GM20000 (cell line): ENCODE data around the gene TBKBP1.

Experiments used
- DNase-seq: peaks from one replicate; pipeline ENCODE4 v3.0.0; 2012; ENCODE audit warnings: low spot score
- TF ChIP-seq, protein P1 (sequence below): IDR thresholded peaks from 2 replicates; pipeline ENCODE4 v1.5.1; 2012; ENCODE audit warnings: mild to moderate bottlenecking, control low read depth; ENCODE audit errors: extremely low read depth, missing control alignments

TBKBP1 gene, protein sequence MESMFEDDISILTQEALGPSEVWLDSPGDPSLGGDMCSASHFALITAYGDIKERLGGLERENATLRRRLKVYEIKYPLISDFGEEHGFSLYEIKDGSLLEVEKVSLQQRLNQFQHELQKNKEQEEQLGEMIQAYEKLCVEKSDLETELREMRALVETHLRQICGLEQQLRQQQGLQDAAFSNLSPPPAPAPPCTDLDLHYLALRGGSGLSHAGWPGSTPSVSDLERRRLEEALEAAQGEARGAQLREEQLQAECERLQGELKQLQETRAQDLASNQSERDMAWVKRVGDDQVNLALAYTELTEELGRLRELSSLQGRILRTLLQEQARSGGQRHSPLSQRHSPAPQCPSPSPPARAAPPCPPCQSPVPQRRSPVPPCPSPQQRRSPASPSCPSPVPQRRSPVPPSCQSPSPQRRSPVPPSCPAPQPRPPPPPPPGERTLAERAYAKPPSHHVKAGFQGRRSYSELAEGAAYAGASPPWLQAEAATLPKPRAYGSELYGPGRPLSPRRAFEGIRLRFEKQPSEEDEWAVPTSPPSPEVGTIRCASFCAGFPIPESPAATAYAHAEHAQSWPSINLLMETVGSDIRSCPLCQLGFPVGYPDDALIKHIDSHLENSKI

DNA sequence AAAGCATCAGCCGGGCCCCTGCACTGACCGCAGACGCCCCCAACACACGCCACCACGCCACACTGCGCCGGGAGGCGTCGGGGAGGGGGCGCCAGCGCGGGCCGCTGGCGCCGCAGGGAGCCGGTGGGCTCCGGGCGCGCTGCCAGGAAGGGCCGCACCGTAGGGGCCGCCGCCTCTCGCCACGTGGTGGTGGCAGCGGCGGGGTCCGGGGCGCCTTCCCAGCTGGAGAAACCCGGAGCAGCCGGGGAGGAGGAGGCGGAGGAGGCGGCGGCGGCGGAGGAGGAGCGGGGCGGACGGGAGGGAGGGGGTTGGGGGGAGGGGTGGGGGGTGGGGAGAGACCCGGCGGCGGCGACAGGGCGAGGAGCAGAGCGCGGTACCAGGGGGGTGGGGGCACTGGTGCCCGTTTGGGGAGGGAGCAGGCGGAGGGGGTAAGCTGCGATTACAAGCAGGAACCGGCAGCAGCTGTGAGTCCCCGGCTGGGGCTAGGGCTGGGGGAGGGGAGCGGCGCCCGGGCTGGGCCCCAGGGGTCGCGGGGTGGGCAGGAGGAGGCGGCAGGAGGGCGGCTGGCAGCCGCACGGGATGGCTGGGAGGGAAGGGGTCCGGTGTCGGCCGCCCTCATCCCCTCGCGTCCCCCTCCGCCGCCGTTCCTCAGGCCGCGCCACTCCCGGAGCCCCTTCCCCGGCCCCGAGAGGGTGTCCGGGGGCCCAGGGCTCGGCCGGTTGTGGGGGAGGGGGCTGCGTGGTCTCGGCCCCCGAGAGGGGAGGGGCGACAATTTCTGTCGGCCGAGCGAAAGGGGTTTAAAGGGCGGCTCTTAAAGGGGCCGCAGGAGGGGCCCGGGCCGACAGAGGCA lies at the start of gene TBKBP1:
Gene TBKBP1, plus strand, starts transcription at position 431 of the 850 bp plus-strand sequence. CDS start 1,952 bp downstream, outside the sequence.
- TF ChIP-seq, protein P1, sequence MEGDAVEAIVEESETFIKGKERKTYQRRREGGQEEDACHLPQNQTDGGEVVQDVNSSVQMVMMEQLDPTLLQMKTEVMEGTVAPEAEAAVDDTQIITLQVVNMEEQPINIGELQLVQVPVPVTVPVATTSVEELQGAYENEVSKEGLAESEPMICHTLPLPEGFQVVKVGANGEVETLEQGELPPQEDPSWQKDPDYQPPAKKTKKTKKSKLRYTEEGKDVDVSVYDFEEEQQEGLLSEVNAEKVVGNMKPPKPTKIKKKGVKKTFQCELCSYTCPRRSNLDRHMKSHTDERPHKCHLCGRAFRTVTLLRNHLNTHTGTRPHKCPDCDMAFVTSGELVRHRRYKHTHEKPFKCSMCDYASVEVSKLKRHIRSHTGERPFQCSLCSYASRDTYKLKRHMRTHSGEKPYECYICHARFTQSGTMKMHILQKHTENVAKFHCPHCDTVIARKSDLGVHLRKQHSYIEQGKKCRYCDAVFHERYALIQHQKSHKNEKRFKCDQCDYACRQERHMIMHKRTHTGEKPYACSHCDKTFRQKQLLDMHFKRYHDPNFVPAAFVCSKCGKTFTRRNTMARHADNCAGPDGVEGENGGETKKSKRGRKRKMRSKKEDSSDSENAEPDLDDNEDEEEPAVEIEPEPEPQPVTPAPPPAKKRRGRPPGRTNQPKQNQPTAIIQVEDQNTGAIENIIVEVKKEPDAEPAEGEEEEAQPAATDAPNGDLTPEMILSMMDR: no peak
- DNase-seq: peak; percentile 72

GRCh38 chr17:47644324-47644723 lies 49.6 kb upstream of the TBKBP1 start:
- no peak for DNase-seq
- TF ChIP-seq, protein P1: no peak

DNA sequence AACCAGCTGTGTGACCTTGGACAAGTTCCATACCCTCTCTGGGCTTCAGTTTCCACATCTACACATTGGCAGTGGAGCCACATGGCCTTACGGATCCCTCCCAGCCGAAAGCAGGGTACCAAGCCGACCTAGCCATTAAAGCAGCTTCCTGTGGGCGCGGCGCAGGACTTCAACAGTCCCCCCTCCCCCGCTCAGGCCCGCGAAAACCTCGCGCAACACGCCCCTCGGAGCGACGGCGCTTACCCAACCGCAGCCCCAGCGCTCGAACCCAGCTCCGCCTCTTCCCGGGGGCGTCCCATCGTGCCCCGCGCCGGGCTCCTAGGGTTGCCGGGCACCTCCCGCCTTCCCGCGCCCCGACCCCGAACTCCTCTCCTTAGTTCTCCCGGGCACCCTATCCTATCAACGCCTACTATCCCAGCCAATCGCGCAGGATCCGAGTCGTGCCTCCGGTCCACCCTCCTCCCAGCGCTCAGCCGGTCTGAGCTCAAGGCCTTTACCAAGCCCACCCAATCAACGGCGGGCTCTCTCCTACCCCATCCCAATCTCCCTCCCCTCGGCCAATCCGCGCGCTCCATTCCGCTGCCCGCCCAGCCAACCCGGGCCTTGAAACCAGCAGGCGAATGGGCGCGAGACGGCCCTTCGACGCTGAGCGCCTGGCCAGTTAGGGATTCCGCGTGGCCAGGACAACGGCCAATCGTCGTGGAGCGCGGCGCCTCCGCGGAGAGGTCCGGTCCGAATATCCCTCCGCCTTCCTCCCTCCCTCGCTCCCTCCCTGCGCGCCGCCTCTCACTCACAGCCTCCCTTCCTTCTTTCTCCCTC lies 44.6 kb upstream of the TBKBP1 start, which contains the start of gene KPNB1:
Gene KPNB1, plus strand, starts transcription at position 767 of the 819 bp plus-strand sequence. CDS start 326 bp downstream, outside the sequence.
- DNase-seq: peak; percentile 94
- TF ChIP-seq, protein P1: no peak

GRCh38 chr17:47649972-47650524 lies 43.9 kb upstream of the TBKBP1 start:
- DNase-seq: peak; percentile 71
- TF ChIP-seq, protein P1: no peak

DNA sequence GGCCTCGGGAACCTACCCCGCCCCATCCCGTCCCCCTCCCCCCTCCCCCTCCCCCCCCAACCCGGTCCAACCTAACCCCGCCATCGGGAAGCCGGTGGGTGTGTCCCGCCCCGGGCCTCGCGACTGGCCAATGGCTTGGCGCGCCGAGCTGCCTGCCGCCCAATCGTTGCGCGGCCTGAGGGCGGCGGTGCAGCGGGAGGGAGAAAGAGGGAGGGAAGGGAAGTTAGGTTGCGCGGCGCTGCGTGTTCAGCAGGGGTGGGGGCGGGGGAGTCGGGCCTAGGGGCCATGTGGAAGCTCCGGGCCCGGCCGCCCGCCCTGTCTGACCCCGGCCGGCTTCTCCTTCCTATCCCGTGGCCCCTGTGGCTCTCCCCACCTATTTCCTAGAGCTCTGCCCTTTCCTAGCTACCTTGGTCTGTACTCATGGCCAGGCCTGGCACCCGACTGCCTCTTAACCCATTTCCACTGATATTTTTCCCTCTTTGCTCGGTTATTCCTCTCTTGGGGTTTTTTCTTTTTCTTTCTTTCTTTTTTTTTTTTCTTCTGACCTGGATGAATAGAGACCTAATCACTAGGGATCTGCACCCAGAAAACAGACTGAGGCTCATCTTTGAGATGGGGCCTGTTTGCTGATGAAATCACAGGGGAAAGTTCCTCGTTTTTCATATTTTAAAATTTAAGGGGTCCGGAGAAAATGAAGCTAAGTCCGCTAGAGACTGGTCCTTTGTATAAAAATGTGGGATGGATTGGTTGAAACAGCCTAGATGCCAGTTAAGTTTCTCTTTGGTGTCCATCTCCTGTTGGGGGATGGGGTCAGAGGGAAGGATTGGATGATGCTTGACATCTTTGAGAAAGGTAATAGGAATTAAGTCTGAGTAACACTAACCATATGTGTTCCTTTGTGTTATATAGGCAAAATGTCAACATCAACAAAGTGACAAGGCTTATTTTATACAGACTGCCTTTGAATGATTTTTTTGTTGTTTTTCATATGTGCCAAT lies 43.1 kb upstream of the TBKBP1 start:
- DNase-seq: peak; percentile 93
- TF ChIP-seq, protein P1: no peak
